Left colon (tissue), 2 donors: Measurements from ENCODE around the gene MCU. TPM values are rescaled to one million over a fixed set of nuclear protein-coding genes. Genes with fewer than 3 reads are reported as not detected.

Experiments used
- ATAC-seq: fragments of 200-7000 bp; cut with Tn5 transposase; one replicate; pipeline ENCODE4 v1.9.1; 2020; ENCODE audit warnings: mild to moderate bottlenecking, moderate library complexity
- DNase-seq, 2 donors: peaks; one replicate each; pipeline ENCODE4 v3.0.0-alpha.2; 2020
- intact Hi-C, 2 donors: fragments of 100-400 bp; cut with DNase I in 1 of 2; cut with micrococcal nuclease in 1 of 2; formaldehyde crosslinking; loops; one replicate each; pipeline versions ENCODE4 v1.11.2 to v1.14.0; 2022; cut with DNase I, micrococcal nuclease
- total RNA-seq, 2 donors: library from RNA; stranded (reverse); fragmentation: NEBNext Ultra II Directional; extraction: Animal tissue kit (Norgen Biotek cat#: 25700); gene quantifications; one replicate each; pipeline ENCODE4 v1.2.1, GENCODE V29; 2021
- donor health status: DM: no; HTN: no; CAD: no.
- donor health status: DM: yes; HTN: yes; CAD: no.

Gene MCU
- total RNA-seq, 2 donors from 2014 or later: 84.6 to 106 TPM

- intact Hi-C loops: no loop called here
- no peak for ATAC-seq
- no peak for DNase-seq
These were observed 159.6 kb downstream of the MCU start for GRCh38 chr10:72851509-72851908.

GRCh38 chr10:72852508-72852907, 160.6 kb downstream of the MCU start:
- DNase-seq (no peak), ATAC-seq (no peak)
- intact Hi-C loops: no loop called here

DNA sequence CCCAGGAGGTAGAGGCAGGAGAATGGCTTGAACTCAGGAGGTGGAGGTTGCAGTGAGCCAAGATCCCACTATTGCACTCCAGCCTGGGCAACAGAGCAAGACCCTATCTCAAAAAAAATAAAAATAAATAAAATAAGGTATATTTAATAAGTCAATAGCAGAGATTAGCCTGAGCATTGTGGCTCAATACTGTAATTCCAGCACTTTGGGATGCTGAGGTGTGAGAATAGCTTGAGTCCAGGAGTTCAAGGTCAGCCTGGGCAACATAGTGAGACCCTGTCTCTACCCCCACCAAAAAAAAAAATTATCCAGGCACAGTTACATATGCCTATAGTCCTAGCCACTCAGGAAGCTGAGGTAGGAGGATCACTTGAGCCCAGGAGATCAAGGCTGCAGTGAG, 163.2 kb downstream of the MCU start:
- intact Hi-C loops: no loop called here
- ATAC-seq: no peak
- no peak for DNase-seq

DNA sequence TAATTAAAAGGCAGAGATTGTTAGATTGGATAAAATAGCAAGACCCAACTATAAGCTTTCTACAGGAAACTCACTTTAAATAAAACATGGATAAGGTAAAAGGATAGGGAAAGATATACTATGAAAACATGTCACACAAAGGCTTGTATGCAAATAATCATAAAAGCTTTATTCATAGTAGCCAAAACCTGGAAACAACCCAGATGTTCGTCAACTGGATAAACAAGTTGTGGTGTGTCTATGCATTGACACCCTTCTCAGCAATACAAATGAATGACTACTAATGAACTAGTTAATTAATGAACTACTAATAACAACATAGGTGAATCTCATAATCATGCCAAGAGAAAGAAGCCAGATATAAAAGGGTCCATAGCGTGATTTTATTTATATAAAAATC, 163.8 kb downstream of the MCU start:
- DNase-seq (no peak), ATAC-seq (no peak)
- intact Hi-C loops: no loop called here

GRCh38 chr10:72858067-72858466, 166.1 kb downstream of the MCU start:
- intact Hi-C loops: no loop called here
- DNase-seq: no peak
- no peak for ATAC-seq

GRCh38 chr10:72862957-72863356, 171.0 kb downstream of the MCU start:
- ATAC-seq: no peak
- no peak for DNase-seq
- intact Hi-C loops: no loop called here

DNA sequence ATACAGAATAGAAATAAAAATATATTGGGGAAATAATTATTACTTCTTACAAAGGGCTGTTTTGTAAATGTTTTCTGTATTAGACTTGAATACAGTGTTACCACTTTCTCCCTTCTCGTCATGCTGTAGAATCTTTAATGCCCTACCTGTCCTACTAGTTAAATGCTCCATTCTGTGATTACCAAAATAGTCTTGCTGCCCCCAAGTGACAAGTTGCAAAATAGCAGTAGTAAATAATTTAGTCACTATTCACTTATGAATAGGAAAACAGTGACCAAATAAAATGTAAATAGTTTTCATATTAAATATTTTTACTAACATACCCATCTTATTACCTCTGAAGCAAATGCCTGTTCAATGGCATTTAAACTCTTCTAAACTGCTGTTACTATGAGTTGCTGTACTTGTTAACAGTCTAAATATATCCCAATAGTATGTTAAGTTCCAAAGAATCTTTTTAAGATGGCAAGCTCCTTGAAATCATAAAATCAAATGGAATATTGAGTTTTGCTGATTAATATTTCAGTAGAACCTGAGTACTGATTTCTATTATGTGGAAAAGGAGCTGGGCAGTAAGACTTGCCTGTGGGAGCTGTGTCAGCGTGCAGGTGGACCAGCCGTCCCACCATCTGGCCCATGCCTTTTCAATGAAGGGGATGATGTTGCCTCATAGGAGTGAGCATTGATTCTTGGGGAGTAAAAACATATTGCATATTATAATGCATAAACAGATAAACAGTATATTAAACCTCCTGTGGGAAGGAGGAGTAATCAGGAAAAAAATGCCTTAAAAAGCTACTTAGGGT, 183.5 kb downstream of the MCU start:
- intact Hi-C loops: no loop called here
- peak; percentile 61 for ATAC-seq

DNA sequence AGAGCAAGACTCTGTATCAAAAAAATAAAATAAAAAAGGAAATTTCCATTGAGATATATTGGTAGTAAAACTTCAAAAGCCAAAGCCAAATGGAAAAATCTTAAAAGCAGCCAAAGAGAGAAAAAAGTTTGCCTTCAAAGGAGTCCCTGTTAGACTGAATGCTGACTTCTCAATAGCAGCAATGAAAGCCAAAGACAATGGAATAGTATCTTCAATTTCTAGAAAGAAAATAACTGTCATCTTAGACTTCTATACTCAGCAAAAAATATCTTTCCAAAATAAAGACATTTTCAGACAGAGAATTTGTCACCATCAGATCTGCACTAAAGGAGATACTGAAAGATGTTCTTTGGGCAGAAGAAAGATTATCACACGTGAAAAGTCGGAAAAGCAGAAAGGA, 187.3 kb downstream of the MCU start:
- no peak for DNase-seq
- ATAC-seq: no peak
- intact Hi-C loops: no loop called here

More for the DNA sequence above, 183.5 kb downstream of the MCU start:
- DNase-seq: no peak

DNA sequence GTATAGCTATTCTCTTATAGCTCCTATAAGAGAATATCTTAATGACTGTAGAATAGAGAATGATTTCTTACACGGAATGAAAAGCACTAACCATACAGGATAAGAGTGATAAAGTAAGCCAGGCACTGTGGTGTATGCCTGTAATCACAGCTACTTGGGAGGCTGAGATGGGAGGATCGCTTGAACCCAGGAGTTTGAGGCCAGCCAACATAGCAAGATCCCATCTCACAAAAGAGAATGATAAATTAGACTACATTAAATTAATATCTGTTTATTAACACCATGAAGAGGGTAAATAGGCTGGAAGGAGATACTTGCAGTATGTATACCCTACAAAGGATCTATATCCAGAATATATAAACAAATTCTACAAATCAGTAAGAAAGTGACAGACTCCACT, 189.3 kb downstream of the MCU start:
- intact Hi-C loops: no loop called here
- ATAC-seq: no peak
- no peak for DNase-seq

- intact Hi-C loops: no loop called here
- DNase-seq (no peak), ATAC-seq (no peak)
These were observed 191.9 kb downstream of the MCU start for GRCh38 chr10:72883861-72884260.

DNA sequence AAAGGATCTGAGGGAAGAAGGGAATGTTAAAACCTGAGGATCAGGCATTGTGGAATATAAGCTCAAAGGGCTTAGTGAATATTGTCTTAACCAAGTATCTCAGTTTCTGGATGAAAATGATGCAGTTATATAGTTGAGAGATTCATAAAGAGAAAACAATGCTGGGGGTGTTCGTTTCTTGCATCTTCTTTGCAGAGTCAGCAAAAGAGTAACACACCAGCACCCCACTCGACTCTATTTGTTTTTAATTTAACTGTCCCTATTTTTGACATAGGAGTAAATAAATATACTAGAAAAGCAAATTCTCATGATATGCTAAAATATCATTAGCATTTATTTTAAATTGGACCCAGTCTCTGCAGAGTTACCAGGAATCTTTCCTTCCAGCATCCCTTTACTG, 194.0 kb downstream of the MCU start:
- intact Hi-C loops: no loop called here
- ATAC-seq: no peak
- no peak for DNase-seq

GRCh38 chr10:72886621-72887020, 194.7 kb downstream of the MCU start:
- intact Hi-C loops: no loop called here
- no peak for ATAC-seq
- DNase-seq: no peak

GRCh38 chr10:72887043-72887442, 195.1 kb downstream of the MCU start:
- no peak for ATAC-seq
- DNase-seq: no peak
- intact Hi-C loops: no loop called here

GRCh38 chr10:72888151-72888638, 196.3 kb downstream of the MCU start:
- DNase-seq: no peak
- intact Hi-C loops: no loop called here
- ATAC-seq: no peak

GRCh38 chr10:72889391-72889831, 197.5 kb downstream of the MCU start:
- intact Hi-C loops: no loop called here
- ATAC-seq (peak; percentile 30), DNase-seq (no peak)

DNA sequence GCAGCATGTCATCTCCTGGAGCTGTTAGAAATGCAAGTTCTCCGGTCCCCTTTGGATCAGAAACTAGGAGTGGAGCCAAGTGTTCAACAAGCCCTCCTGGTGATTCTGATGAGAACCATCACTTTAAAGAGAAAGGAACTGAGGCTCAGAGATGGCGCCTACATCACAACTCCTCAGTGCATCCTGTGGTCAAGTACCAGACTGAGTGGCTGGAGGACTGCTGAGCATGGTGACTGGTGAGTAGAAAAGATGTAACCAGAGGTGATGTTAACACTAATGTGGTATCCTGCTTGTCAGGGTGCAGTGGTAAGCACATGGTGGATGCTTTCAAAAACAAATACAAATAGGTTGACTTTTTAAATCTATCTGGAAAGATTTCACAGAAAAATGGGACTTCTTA, 198.1 kb downstream of the MCU start:
- DNase-seq: no peak
- no peak for ATAC-seq
- intact Hi-C loops: no loop called here

GRCh38 chr10:72893136-72893798, 201.3 kb downstream of the MCU start, which contains the start of gene OIT3:
Gene OIT3, plus strand, starts transcription at chr10:72893739. Its CDS starts 60 bp downstream, at chr10:72893799.
- no peak for ATAC-seq
- DNase-seq: no peak
- intact Hi-C loops: no loop called here

DNA sequence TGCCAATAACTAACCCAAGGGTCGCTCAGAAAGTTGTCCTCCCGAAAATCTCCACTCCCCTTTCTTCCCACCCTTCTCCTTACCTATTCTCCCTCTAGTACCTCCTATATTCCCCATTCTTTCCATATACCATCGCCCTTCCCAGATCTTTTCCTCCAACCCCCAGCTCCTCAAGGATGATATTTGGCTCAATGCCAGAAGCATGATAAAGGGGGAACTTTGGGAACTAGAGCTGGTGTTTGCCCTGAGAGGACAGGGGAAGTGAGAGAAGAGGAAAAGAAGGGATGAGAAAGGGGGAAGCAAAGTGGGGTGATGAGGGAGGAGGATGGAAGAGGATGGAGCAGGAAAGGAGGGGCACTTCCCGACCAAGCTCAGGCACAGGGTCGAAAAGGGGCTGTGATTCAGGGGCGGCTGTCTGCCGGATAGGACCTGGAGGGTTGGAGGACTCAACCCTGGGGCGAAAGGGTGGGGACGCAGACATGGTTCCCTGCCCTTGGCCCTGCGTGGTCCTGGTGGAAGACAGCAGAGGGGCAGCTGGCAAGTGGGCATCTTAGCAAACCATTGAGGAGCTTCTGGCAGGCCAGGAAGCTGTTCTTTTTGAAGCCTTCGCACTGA, 203.4 kb downstream of the MCU start:
- ATAC-seq (no peak), DNase-seq (no peak)
- intact Hi-C loops: no loop called here

- DNase-seq (no peak), ATAC-seq (no peak)
- intact Hi-C loops: no loop called here
These were observed 206.7 kb downstream of the MCU start for GRCh38 chr10:72898616-72899015.

- ATAC-seq (no peak), DNase-seq (no peak)
- intact Hi-C loops: no loop called here
These were observed 207.6 kb downstream of the MCU start for GRCh38 chr10:72899545-72899944.
